ENCODE measurements around the gene PIAS4.

PIAS4 gene

DNA sequence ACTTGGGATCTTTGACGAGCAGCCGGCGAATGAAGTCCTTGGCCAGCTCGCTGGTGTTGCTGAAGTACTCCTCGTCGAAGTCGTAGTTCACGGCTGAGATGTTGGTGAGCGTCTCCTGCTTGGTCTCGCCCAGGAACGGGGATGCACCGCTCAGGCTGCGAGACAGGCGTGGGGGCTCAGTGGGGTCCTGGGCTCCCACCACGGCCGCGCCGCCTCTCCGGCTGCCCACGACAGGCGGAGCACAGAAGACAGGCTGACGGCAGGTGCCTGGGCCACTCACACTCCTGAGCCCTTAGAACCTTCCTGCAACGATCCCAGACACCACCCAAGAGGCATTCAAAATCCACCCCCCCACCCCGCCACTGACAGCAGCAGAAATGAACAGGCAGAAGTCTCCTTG is 46.5 kb upstream of the PIAS4 start:
- H2AFZ ChIP-seq (ENCODE audit: low read depth, low read length), result no peak overlapping the region
- peaks cover 4% of the 10 kb centered on the region; the same call in 1 of the 2 replicates for H4K20me1 ChIP-seq (ENCODE audit: insufficient read depth, low read length)
- TF ChIP-seq, protein P1, sequence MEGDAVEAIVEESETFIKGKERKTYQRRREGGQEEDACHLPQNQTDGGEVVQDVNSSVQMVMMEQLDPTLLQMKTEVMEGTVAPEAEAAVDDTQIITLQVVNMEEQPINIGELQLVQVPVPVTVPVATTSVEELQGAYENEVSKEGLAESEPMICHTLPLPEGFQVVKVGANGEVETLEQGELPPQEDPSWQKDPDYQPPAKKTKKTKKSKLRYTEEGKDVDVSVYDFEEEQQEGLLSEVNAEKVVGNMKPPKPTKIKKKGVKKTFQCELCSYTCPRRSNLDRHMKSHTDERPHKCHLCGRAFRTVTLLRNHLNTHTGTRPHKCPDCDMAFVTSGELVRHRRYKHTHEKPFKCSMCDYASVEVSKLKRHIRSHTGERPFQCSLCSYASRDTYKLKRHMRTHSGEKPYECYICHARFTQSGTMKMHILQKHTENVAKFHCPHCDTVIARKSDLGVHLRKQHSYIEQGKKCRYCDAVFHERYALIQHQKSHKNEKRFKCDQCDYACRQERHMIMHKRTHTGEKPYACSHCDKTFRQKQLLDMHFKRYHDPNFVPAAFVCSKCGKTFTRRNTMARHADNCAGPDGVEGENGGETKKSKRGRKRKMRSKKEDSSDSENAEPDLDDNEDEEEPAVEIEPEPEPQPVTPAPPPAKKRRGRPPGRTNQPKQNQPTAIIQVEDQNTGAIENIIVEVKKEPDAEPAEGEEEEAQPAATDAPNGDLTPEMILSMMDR (IDR thresholded peaks at IDR 0.05; ENCODE audit: borderline replicate concordance, extremely low read depth, low read length, poor library complexity, severe bottlenecking), result no peak
- TF ChIP-seq EZH2 (IDR thresholded peaks at IDR 0.05; ENCODE audit: borderline replicate concordance, low read depth, low read length, severe bottlenecking), result no peak
- H3K4me3 ChIP-seq (ENCODE audit: low read depth in 1 of 2, low read length in 2 of 2), result no peak overlapping the region
- no peak overlapping the region for H3K27ac ChIP-seq (ENCODE audit: low read length)
- H3K9ac ChIP-seq (ENCODE audit: low read depth, low read length), result no peak overlapping the region
- H3K4me2 ChIP-seq (ENCODE audit: insufficient read depth, low read length), result no peak overlapping the region
- peaks cover 1% of the 10 kb centered on the region; the same call in 1 of the 2 replicates for H3K79me2 ChIP-seq (ENCODE audit: insufficient read depth, low read length)
- no peaks in the 10 kb centered on the region for H3K27me3 ChIP-seq (ENCODE audit: insufficient read depth, low read length, poor library complexity)
- no peak for DNase-seq
- no peaks in the 10 kb centered on the region for H3K4me1 ChIP-seq (ENCODE audit: insufficient read depth, low read length)
- H3K9me3 ChIP-seq (ENCODE audit: insufficient read depth, low read length, severe bottlenecking), result no peaks in the 10 kb centered on the region
- no peak for ATAC-seq (ENCODE audit: insufficient read depth, low read depth)
- H3K36me3 ChIP-seq (ENCODE audit: insufficient read depth, low read length), result peaks cover 68% of the 10 kb centered on the region

DNA sequence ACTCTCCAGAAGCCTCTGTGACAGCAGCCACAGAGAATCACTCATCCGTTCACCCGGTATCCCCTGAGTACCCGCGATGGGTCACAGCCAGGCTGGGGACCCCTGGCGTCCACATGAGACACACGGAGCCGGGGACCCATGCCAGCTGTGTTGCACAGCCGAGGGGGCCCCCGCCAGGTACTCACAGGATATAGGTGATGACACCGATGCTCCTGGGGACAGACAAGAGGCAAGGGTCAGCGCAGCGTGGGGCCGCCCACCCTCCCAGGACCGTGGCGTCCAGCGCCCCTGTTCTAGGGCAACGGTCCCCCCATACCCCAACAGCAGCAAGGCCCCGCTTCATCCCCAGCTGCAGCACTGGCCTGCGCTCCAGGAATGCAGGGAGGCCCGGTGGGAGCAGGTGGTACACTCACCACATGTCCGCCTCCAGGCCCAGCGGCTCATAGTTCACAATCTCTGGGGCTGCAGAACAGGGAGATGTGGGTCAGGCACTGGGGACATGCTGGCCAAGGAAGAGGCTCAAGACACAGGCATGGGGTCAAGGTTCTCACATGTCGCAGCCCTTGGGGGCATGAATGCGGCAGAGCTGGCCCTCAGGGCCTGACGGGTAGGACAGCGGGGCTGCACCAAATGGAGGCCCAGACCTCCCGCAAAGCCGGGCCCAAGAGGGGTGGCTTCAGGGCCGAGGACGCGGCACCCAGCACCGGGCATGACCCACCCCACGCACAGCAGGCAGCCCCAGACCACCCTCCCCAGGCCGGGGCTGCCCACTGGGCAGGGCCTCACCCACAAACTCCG is 43.9 kb upstream of the PIAS4 start:
- H3K4me3 ChIP-seq (ENCODE audit: low read depth in 1 of 2, low read length in 2 of 2), result no peak overlapping the region
- no peaks in the 10 kb centered on the region for H3K9me3 ChIP-seq (ENCODE audit: insufficient read depth, low read length, severe bottlenecking)
- peaks cover 2% of the 10 kb centered on the region for H3K4me1 ChIP-seq (ENCODE audit: insufficient read depth, low read length)
- H2AFZ ChIP-seq (ENCODE audit: low read depth, low read length), result no peak overlapping the region
- DNase-seq (no peak), ATAC-seq (ENCODE audit: insufficient read depth, low read depth) (no peak)
- H3K27ac ChIP-seq (ENCODE audit: low read length), result no peak overlapping the region
- TF ChIP-seq, protein P1 (IDR thresholded peaks at IDR 0.05; ENCODE audit: borderline replicate concordance, extremely low read depth, low read length, poor library complexity, severe bottlenecking), result no peak
- no peak for TF ChIP-seq EZH2 (IDR thresholded peaks at IDR 0.05; ENCODE audit: borderline replicate concordance, low read depth, low read length, severe bottlenecking)
- peaks cover 75% of the 10 kb centered on the region for H3K36me3 ChIP-seq (ENCODE audit: insufficient read depth, low read length)
- no peak overlapping the region for H3K4me2 ChIP-seq (ENCODE audit: insufficient read depth, low read length)
- H3K9ac ChIP-seq (ENCODE audit: low read depth, low read length), result no peak overlapping the region
- no peaks in the 10 kb centered on the region for H3K27me3 ChIP-seq (ENCODE audit: insufficient read depth, low read length, poor library complexity)
- peaks cover 18% of the 10 kb centered on the region for H4K20me1 ChIP-seq (ENCODE audit: insufficient read depth, low read length)
- peaks cover 22% of the 10 kb centered on the region for H3K79me2 ChIP-seq (ENCODE audit: insufficient read depth, low read length)

DNA sequence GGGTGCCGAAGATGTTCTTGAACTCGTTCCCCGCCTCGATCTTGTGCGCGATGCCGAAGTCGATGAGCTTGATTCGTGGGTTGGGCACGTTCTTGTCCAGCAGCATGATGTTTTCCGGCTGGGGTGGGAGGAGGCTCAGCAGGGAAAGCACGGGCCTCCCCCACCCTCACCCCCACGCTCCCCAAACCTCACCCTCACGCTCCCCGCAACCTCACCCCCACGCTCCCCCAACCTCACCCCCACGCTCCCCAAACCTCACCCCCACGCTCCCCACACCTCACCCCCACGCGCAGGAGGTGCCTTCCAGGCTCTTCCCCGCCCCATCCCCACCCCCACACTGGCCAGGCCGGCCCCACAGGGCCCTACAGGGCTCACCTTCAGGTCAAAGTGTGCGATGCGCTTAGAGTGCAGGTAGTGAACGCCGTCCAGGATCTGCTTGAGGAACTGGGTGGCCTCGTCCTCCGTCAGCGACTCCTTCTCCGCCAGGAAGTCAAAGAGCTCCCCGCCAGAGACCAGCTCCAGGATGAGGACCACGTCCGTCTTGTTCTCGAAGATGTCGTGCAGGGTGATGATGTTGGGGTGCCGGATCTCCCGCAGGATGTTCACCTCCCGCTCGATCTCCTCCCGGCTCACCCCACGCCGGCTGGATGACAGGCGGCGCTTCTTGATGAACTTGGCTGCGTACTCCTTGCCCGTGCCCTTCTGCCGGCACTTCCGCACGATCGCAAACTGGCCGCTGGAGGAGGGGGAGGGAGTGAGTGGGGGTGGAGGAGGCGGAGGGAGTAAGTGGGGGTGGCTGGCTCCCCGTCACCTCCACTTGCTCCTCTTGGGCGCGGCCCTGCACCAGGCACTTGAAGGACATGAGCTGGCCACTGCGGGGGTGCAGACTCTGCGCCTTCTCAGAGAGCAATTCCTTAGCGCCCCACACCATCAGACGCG is 43.0 kb upstream of the PIAS4 start:
- TF ChIP-seq, protein P1 (IDR thresholded peaks at IDR 0.05; ENCODE audit: borderline replicate concordance, extremely low read depth, low read length, poor library complexity, severe bottlenecking), result no peak
- TF ChIP-seq EZH2 (IDR thresholded peaks at IDR 0.05; ENCODE audit: borderline replicate concordance, low read depth, low read length, severe bottlenecking), result no peak
- Histone ChIP-seq H4K20me1 (ENCODE audit: insufficient read depth, low read length) (peaks cover 26% of the 10 kb centered on the region), H3K4me1 (ENCODE audit: insufficient read depth, low read length) (peaks cover 11% of the 10 kb centered on the region), H3K79me2 (ENCODE audit: insufficient read depth, low read length) (peaks cover 31% of the 10 kb centered on the region), H3K4me2 (ENCODE audit: insufficient read depth, low read length) (no peak overlapping the region), H3K9me3 (ENCODE audit: insufficient read depth, low read length, severe bottlenecking) (no peaks in the 10 kb centered on the region), H3K4me3 (ENCODE audit: low read depth in 1 of 2, low read length in 2 of 2) (no peak overlapping the region), H3K27ac (ENCODE audit: low read length) (no peak overlapping the region), H3K36me3 (ENCODE audit: insufficient read depth, low read length) (peaks cover 77% of the 10 kb centered on the region), H3K9ac (ENCODE audit: low read depth, low read length) (no peak overlapping the region), H3K27me3 (ENCODE audit: insufficient read depth, low read length, poor library complexity) (no peaks in the 10 kb centered on the region), H2AFZ (ENCODE audit: low read depth, low read length) (no peak overlapping the region)
- no peak for ATAC-seq (ENCODE audit: insufficient read depth, low read depth)
- no peak for DNase-seq
